ENCODE data around the gene MTF2.

- TF ChIP-seq CTCF (IDR thresholded peaks at IDR 0.05) (no peak), POLR2A (IDR thresholded peaks at IDR 0.05) (no peak)
These were observed 85.7 kb downstream of the MTF2 start for GRCh38 chr1:93164816-93165215.

All from testis (tissue), 2 donors.